Measurements from ENCODE around the gene TMIE.

Gene TMIE

DNA sequence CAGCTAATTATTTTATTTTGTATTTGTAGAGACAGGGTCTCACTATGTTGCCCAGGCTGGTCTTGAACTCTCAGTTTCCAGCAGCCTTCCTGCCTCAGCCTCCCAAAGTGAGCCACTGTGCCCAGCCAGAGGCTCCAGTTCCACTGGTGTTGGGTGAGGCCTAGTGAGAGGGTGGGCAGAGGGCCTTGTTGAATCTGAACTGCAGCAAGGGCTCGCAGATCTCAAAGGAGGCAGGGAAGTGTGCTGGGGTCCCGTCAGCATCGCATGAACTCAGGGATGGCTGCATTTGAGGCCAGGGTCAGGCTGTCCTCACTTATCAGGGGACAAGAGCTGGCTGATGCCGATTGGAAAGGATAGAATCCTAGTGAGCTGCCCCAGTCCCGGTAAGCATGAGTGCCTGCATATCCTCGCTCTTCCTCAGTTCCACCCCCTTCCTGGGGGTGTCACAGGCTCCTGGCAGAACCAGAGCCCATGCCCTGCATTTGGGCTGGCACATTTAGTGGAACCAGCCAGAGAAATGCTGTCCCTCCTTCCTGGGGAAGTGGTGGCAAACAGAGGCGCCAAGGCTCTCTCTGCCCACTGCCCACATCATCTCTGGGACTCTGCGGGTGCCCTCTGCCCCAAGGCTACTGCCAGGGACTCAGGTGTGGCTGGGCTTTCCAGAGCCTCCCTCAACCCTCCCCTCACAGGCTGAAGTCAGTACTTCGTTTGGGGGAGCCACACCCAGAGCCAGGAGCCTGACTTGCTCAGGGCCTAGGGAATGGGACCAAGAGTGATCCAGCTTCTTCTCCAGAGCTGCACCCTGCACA lies 31.8 kb upstream of the TMIE start:
- DNase-seq (ENCODE audit: low read depth), result no peak

DNA sequence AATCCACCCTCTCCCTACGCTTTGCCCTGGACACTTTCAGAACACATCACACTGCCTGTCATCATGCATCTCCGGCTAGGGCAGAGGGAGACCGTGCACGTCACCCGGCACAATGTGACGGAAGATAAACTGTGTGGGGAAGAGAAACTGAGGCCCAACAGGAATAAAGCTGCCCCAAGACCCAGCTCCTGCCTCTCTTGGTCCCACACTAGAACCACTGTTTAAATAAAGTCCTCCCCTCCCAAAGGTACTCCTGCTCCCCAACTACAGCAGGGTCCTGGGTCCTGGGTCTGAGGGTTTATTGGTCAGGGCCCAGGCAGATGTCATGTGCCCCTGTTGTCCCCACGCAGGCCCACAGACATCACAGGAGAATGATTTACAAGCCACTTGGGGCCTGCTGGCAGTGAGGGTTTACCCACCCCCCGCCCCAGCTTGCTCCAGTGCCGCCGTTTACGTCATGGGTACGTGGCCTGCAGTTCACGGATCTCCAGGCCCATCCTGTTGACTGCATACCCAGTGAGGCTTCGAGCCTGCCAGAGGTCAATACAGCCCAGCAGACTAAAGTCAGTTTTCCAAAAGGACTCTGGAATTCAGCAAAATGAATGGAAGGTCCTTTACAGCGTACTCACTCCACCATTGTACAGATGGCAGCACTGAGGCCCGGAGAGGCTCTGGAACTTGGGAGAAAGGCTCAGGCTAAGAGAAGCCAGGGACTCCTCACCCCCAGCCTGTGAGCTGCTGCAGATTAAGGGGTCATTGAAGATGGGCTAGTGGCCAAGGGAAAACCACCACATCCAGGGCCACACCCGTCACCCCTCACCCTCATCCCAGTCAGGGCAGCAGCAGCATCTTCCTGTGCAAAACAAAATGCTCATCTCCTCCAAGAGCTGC lies 30.9 kb upstream of the TMIE start:
- DNase-seq (ENCODE audit: low read depth), result no peak

DNA sequence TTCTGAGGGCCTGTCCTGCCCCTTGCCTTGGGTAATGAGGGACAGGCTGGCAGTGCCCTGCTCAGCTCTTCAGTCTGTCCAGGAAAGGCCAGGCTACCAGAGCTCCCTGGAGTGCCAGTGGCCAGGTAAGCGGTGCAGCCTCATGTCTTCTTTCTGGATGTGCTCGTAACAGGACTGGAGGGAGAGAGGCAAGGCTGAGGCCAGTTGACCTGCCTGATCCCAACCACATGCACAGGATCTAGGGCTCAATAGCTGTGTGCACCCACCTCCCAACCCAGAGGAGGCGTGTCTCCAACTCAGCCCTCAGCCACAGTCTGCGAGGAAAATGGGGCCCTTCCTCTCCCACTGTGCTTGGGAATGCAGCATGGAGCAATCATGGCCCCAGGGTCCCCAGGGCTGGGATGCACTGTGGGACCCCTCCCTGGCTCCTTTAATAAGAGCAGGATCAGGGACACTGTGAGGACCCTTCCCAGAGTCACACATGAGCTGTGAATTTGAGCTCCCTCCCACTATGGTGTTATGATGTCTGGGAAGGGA lies 30.2 kb upstream of the TMIE start:
- no peak for DNase-seq (ENCODE audit: low read depth)

DNA sequence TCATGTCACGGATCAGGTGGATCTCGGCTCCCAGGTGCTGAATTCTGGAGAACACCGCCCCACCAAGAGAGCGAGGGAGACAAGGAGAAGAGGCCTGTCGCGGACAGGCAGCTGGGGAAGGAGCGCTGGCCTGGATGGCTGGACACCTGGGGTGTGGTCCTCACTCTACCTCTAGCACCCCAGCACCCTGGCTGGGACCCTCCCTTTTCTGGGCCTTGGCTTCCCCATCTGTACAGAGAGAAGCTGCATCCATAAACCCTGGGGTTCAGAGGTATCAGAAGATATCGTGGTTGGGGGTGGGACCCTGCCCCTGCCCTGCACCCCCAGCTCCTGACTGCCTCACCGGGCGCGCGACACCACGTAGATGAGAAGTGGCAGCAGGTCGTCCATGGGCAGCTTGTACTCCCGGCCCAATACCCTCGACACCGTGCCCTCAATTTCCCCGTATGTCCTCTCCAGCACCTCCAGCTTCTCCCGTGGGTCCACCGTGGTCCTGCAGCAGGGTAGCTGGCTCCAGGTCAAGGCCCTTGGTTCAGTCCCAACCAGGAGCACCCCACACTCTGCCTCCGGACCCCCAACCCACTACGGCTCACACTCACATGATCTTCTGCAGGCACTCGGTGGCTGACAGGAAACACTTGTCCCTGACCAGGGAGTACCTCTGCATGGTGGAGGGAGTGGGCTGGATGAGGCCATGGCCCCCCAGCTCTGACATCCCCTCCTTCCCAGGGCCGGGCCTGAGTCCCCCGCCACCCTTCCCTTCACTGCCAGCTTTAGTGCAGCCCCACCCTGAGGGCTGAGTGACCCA lies 29.4 kb upstream of the TMIE start:
- DNase-seq (ENCODE audit: low read depth), result no peak

DNA sequence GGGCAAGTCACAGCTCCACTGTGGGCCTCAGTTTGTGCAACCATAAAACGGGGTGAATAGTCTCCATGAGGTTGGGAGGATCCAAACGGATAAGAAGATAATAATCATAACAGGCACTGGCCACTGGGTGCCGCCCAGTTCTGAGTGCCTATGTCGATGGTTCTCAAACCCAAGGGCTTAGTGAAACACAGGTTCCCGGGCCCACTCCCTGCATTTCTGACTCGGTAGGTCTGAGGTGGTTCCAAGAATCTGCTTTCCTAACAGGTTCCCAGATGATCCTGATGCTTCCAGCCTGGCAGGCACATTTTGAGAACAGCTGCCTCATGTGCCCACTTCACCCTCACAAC lies 28.9 kb upstream of the TMIE start:
- no peak for DNase-seq (ENCODE audit: low read depth)

DNA sequence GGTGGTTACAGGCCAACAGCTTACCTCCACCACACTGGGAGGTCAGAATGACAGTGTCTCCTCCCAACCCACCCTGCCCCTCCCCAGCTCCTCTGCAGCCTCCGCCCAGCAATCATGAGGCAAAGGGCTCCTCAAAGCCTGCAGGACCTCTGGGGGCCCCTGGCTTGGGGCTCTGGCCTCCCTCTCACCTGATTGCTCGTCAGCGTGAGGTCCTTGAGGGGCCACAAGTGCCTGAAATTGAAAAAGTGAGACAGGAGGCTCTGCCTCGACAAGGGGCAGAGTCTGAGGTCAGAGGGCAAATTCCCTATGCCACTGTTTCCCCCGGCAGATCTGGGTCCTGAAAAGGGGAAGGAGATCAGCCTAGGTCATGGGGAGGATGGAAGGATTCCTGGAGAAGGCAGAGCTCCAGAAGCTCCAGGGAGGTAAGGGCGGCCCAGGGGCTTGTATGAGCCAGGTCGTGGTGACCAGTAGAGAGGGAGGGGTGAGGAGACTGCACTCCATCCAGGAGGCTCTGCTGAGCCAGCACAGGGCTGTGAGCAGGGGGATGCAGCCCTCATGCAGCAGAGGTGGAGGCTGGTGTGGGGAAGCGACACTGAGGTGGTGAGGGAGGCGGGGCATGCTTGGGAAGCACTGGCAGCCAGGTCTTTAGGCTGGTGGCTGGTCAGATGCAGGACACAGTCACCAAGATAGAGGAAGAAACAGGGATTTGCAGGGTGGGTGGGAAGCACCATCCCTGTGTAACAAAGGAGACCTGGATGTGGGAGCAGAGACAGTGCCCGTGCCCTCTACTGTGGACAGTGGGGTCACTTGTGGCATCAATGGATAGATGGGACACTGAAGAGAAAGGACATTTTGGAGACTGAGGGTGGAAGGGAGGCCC lies 27.8 kb upstream of the TMIE start:
- no peak for DNase-seq (ENCODE audit: low read depth)

DNA sequence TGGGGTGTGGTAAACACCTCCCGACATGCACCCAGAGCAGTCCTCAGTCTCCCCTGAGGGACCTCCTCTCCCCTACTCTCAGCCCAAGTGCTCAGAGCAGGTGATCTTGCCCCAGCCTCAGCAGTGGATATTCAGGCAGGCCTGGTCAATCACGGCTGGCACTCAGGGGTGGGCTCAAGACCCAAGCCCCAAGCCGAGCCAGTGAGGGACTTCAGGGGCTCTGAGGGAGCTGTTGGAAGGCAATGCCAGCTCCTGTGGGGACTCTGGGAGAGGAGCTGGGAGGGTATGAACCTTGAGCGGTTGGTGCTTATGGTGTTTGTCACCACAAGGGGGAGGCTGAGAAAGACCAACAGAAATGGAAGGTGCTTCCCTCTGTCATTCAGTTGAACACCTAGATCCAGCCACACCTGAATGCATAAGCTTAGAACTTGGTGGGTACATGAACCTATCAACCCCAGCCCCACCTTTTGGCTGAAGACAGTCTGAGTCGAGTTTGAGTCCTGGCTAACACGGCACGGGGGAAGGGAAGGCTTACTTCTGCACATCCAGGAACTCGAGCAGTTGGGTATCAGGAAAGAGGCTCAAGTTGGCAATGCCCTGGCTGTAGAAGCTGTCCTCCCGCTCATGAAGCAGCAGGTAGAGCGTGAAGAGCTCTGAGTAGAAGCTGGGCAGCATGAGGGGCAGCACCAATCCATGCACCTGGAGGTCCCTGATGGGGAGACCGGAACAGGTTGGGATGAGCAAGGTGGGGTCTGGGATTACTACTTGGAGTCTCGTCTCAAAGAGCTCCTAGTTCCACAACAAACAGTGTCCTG lies 27.0 kb upstream of the TMIE start:
- no peak for DNase-seq (ENCODE audit: low read depth)

DNA sequence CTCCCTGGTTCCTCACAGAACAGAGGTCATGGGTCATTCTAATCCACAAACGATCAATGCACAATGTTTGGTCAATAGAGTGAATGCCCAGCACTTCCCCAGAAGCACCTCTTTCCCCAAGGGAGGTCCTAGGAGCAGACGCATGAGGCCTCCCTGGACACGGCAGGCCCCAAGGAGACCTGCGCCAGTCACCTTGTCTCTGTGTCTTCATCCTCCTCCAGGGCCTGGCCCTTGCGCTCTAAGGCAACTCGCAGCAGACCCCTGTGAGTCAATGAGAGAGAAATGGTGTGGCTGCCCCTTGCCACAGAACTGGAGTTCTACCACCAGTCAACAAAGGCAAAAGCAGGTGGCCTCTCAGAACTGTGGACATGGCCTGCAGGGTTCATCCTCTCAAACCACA lies 25.8 kb upstream of the TMIE start:
- DNase-seq (ENCODE audit: low read depth), result no peak

DNA sequence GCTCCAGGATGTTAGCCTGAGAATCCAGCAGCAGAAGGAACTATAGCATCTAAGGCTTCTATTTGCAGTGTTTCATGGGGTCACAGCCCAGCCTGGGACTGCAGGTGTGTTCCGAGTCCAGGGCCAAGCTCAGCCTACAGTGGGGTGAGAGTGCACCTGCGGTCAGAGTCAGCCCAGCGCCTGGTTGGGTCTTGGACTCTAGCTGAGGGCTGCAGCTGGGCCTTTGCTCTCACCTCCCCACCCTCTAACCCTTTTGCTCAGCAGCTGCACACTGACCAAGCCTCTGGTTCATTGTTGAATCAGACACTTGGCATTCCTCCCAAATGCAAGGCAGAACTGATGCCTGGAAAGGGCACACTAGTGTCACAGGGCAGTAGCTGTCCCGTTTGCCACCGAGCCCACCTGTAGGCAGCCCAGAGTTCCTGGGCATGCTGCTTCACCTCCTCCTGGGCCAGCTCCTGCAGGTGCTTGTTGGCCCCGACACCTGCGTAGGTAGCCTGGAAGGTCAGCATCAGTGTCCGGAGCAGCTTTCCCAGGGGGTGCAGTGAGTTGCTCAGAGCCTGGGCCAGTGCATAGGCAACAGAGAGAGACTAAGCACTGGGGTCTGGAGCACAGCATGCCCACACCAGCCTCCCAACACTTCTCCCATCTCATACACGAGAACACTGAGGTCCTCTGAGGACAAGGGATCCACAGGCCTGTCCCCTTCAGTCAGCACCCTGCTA lies 25.2 kb upstream of the TMIE start:
- no peak for DNase-seq (ENCODE audit: low read depth)

DNA sequence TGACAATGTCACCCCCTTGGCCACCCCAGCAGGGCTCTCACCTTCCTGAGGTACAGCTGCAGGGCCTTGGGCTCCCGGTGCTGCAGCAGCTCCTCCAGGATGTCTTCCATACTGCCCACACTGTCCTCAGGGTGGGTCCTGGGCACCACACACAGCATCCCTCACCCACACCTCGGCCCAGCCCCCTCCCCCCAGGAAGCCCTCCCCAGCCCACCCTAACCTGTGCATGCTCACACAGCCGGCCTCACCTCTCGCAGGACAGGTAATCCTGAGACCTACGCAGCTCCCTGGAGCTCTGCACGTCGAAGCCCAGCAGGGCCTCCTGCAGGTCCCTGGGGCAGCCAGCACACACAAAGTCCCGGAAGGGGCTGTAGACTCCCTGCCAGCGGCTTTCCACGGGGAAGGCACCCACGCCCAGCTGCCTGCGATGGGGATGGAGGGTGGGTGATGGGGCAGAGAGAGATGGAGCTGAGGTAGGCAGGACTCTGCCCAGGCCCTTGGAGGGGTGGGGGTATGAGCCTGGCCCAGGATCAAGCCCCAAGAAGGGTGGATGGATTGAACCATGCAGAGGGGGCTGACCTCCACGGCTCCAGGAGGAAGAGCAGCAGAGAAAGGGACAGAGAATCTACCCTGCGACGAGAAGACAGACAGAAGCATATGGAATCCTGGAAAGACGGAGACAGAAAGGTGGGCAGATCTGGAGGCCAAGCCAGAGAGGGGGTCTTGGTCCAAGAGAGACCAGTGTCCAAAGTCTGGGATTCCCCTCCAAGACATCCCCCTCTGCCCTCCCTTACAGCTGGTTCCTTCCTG lies 24.4 kb upstream of the TMIE start:
- DNase-seq (ENCODE audit: low read depth), result no peak

DNA sequence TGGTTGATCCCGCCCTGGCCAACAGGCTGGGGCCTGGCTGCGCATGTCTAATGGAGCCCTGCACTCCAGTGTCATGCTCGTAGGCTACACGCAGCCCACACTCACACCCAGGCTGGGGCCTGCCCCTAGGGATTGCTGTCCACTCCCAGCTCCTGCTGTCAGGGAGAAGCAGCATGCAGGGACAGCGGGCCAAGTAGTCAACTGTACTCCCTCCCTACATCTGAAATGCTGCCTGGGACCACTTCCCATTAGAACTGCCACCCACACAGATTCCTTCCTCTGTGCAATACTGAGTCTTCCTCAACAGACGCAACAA lies 23.8 kb upstream of the TMIE start:
- DNase-seq (ENCODE audit: low read depth), result no peak

DNA sequence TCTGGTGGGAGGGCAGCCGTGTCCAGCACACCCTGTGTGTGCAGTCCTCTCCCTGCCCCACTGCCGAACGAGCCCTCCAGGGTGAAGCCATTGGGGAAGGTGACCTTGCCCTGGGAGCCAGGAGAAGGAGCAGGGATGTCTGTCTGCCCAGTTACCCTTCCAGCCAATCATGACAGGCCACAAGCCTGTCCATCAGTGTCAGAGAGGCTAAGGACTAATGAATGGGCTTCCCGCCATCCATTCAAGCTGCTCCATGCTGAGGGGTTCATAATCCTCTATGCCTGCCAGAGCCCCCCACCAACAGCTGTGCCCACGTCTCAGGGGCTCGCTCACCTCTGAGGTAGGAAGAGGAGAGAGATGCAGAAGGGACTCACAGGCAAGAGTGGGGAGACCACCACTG lies 22.9 kb upstream of the TMIE start:
- no peak for DNase-seq (ENCODE audit: low read depth)

DNA sequence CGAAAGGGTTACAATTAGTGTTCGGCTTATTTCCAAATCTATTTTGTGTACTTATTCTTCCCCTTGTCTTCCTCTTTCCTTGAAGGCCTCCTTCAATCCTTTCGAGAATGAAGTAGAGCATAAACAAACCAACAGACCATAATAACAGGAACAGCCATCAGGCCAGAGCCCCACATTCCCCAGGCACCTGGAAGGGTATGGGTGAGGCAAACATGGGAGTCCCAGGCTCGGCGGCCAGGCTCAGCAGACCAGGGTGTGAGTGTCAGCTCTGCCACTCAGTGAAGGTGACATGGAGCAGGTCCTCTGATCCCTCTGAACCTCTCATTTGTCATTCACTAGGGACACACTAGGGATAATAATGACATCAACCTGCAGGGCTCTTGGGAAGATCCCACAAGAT lies 21.5 kb upstream of the TMIE start:
- DNase-seq (ENCODE audit: low read depth), result no peak

DNA sequence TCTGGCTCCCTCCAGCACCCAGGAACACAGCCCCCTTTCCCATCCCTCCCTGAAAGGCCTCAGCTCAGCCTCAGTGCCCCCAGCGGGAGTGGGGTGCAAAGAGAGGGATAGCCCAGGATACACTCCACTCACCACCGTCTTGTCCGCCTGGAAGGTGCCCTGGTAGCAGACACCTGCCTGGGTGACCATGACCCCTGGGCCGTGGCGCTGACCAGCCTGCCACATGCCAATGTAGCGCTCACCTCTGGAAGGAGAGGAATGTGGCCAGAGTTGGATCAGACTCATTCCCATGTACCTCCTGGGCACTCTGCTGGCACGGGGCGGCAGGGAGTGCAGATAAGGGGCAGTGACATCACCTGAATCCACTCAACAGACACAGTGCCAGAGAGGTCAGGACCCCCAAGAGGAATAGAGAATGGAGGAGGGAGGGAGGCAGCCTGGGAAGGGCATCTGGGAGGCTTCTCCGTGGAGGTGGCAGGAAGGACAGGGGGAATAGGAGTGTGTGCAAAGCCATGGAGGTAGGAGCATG lies 20.8 kb upstream of the TMIE start:
- DNase-seq (ENCODE audit: low read depth), result no peak

DNA sequence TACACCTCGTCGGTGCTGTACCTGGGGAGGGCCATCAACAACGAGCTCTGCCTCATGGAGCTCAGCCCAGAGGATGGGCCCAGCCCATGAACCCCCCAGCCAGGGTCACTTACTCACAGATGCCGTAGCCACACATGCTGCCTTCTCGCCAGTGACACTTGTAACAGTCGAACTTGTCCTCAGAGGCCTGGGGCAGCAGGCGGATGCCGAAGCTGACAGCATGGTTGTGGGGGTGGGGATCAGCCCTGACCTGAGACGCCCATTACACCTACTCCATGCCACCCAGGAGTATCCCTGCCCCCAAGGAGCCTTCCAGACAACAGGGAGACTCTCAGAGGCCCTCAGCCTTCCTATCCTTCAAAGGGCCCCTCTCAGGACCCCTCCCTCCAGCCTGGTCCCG lies 19.8 kb upstream of the TMIE start:
- DNase-seq (ENCODE audit: low read depth), result no peak

DNA sequence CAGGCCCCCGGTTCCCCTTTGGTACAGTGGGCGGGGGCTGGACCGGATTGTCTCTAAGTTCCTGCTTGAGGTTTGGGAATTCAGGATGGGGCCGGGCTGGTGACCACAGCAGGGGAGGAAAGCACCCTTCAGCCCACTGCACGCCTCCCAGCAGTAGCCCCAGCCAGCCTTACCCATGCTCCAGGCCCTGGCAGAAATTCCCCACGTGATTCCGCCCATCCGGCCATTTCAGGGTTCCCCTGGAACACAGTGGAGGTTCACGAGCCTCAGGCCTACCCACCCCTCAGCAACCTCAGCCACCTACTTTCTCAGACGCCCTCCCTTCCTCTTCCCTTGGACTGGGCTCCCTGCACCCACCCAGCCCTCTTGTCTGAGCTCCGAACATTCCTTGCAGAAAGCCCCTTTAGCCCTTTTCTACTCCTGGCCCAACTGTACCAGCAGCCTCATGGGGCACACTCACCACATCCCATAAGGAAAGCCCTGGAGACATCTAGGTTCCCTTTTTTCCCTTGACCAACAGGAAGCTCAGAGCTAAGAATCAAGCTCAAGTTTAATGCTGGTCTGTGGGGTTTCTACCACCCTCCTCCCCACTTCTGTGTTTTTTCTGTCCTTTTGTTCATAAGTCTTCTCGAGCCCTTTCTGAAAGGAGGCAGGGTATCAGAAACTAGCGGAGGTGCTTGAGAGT lies 19.2 kb upstream of the TMIE start:
- no peak for DNase-seq (ENCODE audit: low read depth)

DNA sequence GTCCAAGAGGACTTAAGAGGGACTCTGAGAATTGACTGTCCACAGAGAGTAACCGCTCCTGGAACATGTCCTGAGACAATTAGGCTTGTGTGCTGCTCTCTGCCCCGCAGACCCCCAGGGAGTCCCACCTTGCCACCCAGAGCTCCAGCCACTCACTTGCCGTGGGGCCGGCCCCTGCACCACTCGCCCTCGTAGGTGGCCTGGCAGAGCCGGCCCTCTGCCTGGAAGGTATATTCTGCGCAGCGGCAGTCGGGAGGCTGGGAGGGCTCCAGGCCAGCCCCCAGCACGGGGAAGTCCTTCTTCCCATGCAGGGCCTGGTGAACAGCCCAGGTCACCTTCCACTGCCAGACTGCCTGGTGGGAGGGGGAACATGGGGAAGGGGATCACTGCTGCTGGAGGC lies 18.2 kb upstream of the TMIE start:
- no peak for DNase-seq (ENCODE audit: low read depth)

DNA sequence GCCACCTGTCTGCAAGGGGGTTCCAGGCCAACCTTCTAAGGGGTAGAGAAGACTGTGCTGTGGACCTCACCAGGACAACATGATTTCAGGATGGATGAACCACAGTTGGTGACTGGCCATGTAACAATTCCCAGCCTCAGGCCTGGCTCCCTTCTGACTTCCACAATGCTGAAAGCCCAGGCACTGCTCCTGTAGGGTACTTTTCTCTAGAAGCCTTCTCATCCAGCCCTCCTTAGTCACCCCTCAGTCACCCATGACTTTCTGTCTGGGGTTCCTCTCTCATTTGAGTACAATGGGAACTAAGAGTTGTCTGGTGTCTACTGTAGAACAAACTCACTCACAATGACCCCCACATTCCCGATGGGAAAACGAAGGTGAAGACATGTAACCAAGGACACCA lies 16.3 kb upstream of the TMIE start:
- DNase-seq (ENCODE audit: low read depth), result no peak

All from amniotic epithelial cell (primary cell).